Stimulated activated CD4-positive, alpha-beta T cell treated with anti-CD3 and anti-CD28 coated beads, Interleukin-2, amount 100 ng/mL, for 48 hours (primary cell): ENCODE results near the gene CREM.

Experiments used
- DNase-seq, 2 donors: peaks; one replicate each; pipeline ENCODE4 v3.0.0-alpha.2; 2020

CREM gene

DNA sequence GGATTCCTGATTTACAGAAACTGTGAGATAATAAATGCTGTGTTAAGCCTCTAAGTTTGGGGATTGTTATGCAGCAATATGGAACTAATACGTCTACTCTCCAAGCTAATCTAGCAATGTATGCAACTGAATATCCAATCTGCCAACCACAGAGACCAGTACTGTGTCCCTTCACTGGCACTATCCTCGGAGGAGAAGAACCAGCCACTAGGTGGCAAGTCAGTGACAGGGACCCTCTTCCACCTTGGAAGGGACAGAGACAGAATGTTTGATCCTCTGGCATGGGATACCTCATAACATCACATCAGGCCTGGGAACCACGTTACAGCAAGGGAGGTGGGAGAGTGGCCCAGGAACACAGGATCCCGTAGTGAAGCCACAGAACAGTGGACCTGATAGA, 96.4 kb downstream of the CREM start:
- no peak for DNase-seq

DNA sequence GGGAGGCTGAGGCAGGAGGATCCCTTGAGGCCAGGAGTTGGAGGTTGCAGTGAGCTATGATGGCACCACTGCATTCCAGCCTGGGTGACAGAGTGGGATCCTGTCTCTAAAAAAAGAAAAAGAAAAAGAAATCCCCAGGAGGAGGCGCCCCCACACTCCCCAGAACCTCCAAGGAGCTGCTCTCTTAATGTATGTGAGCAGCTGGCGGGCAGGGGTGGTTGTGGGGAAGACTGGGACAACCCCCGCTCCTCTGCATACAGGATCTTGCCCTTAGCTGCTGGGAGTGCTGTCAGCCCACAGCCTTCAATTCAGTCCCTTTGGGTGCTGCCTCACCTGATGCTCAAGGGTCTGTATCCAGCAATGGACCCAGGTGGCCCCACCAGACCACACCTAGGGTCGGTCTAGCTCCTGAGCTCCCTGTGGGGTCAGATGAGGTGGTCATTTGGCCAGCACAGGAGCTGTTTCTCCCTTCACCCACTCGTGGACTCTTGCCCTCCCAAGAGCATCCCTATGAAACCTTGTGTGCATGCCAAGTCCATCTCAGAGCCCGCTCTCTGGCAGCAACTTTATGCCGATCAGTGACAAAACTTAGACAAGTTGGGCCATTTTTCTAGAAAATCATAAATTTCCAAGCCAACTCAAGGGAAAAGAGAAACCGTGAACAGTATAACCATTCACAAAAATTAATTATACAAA, 97.5 kb downstream of the CREM start:
- DNase-seq, result no peak

DNA sequence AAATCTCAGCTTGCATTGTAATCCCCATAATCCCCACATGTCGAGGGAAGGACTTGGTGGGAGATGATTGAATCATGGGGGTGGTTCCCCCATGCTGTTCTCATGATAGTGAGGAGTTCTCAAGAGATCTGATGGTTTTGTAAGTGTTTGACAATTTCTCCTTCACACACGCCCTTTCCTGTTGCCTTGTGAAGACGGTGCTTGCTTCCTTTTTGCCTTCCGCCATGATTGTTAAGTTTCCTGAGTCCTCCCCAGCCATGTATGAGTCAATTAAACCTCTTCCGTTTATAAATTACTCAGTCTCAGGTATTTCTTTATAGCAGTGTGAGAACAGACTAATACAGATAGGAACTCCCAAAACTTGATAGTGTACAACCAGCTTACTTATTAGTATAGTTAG, 98.6 kb downstream of the CREM start:
- no peak for DNase-seq

DNA sequence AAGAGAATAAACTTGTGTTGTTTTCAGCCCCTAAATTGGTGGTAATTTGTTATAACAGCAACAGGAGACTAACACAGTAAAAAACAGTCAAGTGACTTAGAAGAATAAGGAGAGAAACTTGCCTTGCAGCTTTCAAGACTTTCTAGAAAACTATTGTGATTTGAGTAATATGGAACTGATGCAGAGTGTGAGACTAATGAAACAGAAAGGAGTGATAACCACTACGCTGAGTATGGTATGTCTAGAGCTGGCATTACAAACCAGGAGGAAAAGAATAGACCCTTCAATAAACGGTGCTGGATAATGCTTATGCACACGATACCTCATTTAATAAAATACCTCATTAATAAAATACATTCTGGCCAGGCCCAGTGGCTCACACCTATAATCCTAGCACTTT, 99.9 kb downstream of the CREM start:
- no peak for DNase-seq

DNA sequence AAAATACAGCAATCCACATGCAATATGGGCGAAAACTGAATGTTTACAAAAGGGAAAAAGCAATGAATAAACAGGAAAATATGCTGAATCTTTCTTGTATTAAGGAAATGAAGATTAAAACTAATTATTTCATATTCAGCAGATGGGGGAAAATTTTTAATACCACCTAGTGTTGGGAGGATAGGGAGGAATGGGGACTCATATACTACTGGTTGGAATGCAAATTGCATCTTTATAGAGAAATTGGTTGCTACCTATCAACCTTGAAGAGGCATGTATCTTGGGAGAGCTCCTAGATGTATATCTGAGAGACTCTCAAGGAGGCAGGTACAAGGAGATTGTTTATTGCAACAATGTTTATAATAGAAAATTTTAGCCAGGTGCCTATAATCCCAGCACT, 101.4 kb downstream of the CREM start:
- no peak for DNase-seq

DNA sequence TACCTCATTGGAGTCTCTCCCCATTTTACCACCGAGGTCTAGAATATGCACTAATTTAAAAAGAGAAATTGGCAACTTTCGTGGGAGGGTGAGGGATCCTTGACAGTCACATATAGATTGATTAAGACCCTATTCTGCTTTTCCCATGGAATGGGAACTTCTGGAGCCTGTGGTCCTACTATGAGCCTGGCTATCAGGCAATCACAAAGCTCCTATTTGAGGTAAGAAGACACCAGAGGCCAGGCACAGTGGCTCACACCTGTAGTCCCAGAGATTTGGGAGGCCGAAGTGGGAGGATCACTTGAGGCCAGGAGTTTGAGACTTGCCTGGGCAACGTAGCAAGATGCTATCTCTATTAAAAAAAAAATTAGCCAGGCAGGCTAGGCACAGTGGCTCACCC, 105.0 kb downstream of the CREM start:
- no peak for DNase-seq

DNA sequence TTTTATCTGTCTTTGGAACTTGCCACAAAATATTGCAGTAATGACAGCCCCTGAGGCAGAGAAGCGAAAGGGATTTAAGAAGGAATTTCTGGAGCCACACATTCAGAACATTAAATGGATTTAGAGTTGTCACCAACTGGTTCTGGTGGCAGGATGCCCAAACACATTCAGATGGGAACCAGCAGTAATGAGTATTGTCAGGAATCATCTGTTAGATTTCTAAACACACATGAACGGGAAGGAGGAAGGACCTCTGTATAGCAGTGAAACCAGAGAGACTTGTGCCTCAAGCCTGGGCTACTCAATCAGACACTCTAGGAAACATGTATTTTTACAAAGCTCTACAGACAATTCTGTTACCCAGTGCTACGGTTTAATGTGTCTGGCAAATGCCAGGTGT, 105.9 kb downstream of the CREM start:
- DNase-seq, result no peak

DNA sequence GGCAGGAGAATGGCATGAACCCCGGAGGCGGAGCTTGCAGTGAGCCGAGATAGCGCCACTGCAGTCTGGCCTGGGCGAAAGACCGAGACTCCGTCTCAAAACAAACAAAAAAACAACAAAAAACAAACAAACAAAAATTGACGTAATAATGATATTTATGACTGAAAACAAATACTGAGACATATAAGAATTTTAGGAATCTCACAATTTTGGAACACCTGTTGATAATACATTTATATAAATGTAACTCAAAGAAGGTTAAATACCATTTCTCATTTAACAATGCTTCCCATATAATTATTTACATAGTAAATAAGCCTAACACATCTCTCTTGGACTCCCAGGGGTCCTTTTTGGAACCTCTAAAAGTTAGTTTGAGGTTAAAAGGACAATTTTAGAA, 107.4 kb downstream of the CREM start:
- DNase-seq, result no peak

DNA sequence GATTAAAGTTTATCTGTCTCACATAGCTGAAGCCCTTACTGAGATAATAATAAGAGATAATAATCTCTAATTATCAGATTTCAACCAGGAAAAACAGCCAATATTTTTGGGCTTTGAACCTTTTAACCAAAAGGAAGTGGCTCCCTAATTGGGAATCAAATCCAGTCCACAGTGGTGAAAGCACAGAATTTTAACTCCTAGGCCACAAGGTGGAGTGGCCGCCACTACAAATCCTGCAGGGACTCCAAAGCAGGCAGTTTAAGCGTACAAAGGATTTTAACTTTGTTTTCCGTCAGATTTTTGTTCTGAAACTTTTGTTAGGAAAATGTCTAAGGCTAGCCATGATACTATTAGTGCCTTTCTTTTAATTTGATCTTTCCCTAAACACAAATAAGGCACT, 110.1 kb downstream of the CREM start:
- DNase-seq, result no peak

DNA sequence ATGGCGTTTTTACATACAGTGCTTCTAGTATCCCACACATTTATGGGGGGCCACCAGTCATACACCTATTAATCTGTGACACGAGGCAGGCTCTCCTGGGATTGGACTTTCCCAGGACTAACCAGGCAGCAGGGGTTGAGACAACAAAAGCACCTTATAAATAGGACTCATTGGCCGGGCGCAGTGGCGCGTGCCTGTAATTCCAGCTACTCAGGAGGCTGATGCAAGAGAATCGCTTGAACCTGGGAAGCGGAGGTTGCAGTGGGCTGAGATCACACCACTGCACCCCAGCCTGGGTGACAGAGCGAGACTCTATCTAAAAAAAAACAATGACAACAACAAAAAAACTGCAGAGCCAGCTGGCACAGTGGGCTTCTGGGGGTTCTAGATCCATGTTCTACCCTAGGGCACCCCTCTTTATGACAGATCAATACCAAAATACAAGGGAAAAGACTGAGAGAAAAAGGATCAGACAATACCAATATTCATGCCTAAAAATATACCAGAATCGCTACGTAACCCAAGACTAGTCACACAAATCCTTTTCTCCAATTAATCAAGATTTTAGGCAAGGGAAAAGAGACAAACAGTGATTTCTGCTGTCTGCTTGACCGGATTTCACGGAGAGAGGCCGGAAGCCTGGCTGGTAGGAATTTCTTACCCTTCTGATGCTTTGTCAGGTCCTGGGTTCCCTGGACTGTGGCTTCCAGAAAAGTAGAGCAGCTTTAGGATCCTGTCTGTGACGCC, 111.3 kb downstream of the CREM start:
- DNase-seq, result no peak

DNA sequence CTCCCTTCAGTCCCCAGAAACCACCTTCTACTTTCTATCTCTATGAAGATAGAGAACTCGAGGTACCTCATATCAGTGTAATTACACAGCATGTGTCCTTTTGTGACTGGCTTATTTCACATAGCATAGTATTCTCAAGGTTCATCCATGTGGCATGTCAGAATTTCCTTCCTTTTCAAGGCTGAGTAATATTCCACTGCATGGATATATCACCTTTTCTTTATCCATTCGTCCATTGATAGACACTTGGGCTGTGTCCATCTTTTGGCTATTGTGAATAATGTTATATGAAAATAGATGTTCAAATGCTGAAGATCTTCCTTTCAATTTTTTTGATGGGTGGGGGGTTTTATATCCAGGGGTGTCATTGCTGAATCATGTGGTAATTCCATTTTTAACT, 117.9 kb downstream of the CREM start:
- DNase-seq, result no peak

DNA sequence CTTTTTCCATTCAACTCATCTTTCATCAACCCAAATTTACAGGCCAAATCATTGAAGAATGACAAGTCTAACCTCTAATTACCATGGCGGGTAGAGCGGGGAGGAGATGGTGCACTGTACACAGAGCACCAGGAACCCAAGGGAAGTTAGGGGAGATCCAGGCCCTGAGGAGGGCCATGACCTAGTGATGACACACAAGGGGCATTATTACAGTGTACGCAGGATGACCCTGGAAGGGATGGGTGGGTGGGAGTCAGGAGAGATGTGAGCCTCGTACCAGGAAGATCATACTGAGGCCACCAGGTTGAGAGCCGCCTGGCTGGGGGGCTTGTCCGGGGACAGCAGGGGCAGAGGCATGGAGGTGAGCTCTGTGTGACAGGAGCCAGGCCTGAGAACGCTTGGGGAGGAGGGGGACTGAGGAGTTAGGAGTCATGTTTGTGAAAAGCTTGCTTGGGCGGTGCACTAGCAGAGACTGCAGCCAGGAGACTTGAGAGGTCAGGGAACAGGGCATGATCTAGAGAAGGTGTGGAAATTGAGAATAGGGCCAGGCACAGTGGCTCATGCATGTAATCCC, 120.2 kb downstream of the CREM start:
- no peak for DNase-seq

DNA sequence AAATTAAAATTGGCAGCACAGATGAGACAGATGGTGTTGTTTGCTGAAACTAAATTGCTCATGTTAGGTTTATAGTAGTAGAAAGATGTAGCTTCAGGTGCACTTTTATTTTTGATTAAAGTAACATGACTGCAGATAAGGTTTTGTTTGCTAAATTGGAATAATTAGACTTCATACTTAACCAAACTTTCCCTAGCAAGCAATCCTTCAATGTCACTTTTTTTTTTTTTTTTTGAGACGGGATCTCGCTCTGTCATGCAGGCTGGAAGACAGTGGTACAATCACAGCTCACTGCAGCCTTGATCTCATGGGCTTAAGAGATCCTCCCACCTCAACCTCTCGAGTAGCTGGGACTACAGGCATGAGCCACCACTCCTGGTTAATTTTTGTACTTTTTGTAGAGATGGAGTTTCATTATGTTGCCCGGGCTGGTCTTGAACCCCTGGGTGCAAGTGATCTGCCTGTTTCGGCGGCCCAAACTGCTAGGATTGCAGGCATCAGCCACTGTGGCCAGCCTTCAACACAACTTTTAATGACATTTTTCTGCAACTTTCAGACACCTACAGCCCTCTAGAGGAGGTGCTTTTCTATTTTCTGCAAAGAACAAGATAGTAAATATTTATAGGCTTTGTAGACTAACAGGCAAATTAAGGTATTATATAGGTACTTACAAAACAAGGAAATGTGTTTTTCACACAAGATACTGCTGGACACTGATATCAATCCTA, 124.9 kb downstream of the CREM start:
- no peak for DNase-seq

DNA sequence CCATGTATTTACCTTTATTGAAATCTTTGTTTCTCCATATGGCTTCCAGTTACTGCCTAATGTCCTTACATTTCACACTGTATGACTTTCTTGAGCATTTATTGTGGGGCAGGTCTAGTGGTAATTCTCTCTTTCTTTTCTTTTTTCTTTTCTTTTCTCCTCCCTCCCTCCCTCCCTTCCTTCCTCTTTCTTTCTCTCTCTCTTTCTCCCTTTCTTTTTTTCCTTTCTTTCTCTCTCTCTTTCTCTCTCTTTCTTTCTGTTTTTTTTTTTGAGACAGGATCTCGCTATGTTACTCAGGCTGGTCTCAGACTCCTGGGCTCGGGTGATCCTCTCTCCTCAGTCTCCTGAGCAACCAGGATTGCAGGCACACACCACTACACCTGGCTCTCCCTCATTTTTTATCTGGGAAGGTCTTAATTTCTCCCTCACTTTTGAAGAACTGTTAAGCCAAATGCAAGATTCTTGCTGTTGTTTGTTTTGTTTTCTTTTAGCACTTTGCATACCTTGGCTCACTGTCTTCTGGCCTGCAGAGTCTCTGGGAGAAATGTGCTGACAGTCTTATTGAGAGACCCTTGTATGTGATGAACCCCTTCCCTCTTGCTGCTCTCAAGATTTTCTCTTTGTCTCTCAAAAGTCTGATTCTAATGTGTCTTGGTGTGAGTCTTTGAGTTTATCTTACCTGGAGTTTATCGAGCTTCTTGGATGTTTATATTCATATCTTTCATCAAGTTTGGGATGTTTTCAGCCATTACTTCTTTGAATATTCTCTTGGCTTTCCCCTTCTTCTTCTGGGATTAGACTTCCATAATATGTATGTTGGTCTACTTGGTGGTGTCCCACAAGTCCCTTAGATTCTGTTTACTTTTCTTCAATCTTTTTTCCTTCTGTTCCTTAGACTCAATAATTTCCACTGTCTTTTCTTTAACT, 130.7 kb downstream of the CREM start:
- DNase-seq, result no peak

DNA sequence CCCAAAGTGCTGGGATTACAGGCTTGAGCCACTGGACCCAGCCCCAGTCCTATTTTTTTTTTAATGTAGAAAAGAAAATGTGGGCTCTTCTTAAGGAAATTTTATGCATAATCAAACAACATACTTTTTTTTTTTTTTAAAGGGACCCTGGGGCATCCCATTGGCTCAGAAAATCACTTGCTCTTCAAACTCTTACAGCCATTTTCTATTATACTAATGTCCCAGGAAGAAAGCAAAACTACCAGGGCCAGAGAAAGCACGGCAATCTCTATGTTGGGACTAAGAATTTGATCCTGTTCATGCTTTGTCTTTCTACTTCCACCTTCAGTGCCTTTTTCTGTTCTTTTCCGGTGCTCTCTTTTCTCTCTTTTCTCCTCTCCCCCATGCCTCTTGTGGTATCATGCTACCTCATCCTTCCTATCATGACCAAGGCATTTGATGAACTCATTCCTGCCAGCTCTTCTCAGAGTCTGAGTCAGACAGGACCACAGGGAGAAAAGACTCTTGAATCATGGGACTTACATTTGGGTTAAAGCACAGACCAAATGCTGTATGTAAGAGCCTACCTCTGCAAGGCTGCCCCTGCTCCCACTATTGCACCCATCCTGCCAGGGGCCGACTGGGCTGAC, 133.2 kb downstream of the CREM start:
- no peak for DNase-seq

DNA sequence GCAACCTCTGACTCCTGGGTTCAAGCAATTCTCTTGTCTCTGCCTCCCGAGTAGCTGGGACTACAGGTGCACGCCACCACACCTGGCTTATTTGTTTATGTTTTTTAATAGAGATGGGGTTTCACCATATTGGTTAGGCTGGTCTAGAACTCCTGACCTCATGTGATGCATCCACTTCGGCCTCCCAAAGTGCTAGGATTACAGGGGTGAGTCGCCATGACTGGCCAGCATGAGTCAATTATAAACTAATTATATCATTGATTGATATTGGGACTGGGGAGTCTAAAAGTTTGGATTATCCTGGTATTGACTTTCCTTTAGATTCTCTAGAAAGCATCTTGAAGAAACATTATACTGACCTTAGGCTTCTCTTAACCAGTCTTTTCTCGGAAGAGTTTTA, 135.8 kb downstream of the CREM start:
- DNase-seq, result no peak
